Colonic mucosa (tissue), 4 donors: Measurements from ENCODE around the gene INMT. TPM values are rescaled to one million over a fixed set of nuclear protein-coding genes. Genes with fewer than 3 reads are reported as not detected.

Experiments
- DNase-seq: peaks from one replicate; pipeline ENCODE4 v3.0.0-alpha.2; 2020
- H3K27ac ChIP-seq: fragments of 200-600 bp; one replicate; pipeline ENCODE4 v1.8.0; 2021
- H3K27me3 ChIP-seq: fragments of 200-600 bp; one replicate; pipeline ENCODE4 v1.8.0; 2021
- H3K36me3 ChIP-seq: fragments of 200-600 bp; one replicate; pipeline ENCODE4 v1.8.0; 2021
- H3K4me1 ChIP-seq: fragments of 200-600 bp; one replicate; pipeline ENCODE4 v1.8.0; 2021; ENCODE audit warnings: mild to moderate bottlenecking
- H3K4me3 ChIP-seq: fragments of 200-600 bp; one replicate; pipeline ENCODE4 v1.8.0; 2021
- H3K9ac ChIP-seq, 2 donors: one replicate each; pipeline ENCODE4 v1.7.0; 2013; ENCODE audit warnings: control low read depth in 2 of 2, low read depth in 2 of 2, low read length in 2 of 2
- H3K9me3 ChIP-seq: fragments of 200-600 bp; one replicate; pipeline ENCODE4 v1.8.0; 2021
- intact Hi-C: fragments of 100-400 bp; cut with DNase I; formaldehyde crosslinking; loops from one replicate; pipeline ENCODE4 v1.14.1; 2022
- total RNA-seq, 2 donors: library from RNA; stranded (reverse); fragmentation: NEBNext Ultra II Directional in 1 of 2; extraction: Animal tissue kit (Norgen Biotek cat#: 25700) in 1 of 2; gene quantifications; one replicate each; pipeline ENCODE4 v1.2.1, GENCODE V29; 2021
- TF ChIP-seq, protein P1 (sequence below): fragments of 200-600 bp; IDR thresholded peaks from one replicate; pipeline ENCODE4 v1.8.0; 2022; ENCODE audit warnings: antibody characterized with exemption, mild to moderate bottlenecking
- donor health status: healthy.
- donor health status: DM: no; HTN: no; CAD: no.
- donor health status: DM: no; HTN: no; CAD: no.

INMT gene
- total RNA-seq, 2 donors from 2014 or later: 2.3 to 6.0 TPM

DNA sequence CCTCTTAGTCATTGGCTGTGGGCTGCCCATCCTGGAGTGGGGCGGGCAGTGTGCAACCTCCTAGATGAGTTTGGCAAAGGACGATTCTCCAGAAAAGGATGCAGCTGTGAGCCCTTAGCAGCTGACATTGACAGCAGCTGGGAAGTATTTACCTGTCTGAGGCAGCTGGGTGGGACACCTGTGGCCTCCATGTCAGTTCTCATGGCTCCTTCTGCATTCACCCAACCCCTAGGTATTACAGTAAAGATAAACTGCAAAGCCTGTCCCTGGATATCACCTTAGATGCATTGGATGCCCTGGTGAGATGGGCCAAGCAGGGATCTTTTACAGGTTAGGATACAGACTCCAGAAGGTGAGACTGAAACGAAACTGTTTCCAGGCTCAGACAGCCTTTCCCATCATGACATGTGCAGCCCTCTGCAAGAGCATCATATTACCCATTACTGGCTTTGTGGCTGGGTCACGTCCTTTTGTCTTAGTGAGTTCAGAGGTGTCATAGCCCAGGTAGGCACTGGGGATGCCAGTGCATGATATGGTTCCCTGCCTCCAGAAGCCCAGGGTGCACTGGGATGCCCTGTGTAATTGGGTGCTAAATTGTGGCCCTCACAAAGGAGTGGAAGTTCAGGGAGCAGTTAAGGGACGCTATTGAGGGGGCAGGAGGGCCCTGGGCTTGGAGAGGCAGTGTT, 48.2 kb downstream of the INMT start:
- H3K9ac ChIP-seq: no peak overlapping the region
- intact Hi-C loops: loop anchor here (2.0 to 5.0 kb wide), 2 partner anchors 177 to 322 kb away; no protein-coding TSS in a partner anchor
- peaks cover 4% of the 10 kb centered on the region for H3K4me1 ChIP-seq
- TF ChIP-seq, protein P1, sequence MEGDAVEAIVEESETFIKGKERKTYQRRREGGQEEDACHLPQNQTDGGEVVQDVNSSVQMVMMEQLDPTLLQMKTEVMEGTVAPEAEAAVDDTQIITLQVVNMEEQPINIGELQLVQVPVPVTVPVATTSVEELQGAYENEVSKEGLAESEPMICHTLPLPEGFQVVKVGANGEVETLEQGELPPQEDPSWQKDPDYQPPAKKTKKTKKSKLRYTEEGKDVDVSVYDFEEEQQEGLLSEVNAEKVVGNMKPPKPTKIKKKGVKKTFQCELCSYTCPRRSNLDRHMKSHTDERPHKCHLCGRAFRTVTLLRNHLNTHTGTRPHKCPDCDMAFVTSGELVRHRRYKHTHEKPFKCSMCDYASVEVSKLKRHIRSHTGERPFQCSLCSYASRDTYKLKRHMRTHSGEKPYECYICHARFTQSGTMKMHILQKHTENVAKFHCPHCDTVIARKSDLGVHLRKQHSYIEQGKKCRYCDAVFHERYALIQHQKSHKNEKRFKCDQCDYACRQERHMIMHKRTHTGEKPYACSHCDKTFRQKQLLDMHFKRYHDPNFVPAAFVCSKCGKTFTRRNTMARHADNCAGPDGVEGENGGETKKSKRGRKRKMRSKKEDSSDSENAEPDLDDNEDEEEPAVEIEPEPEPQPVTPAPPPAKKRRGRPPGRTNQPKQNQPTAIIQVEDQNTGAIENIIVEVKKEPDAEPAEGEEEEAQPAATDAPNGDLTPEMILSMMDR: no peak
- DNase-seq: no peak
- H3K4me3 ChIP-seq: no peak overlapping the region
- H3K9me3 ChIP-seq: no peaks in the 10 kb centered on the region
- H3K36me3 ChIP-seq: no peaks in the 10 kb centered on the region
- H3K27ac ChIP-seq: no peak overlapping the region
- H3K27me3 ChIP-seq: no peaks in the 10 kb centered on the region

DNA sequence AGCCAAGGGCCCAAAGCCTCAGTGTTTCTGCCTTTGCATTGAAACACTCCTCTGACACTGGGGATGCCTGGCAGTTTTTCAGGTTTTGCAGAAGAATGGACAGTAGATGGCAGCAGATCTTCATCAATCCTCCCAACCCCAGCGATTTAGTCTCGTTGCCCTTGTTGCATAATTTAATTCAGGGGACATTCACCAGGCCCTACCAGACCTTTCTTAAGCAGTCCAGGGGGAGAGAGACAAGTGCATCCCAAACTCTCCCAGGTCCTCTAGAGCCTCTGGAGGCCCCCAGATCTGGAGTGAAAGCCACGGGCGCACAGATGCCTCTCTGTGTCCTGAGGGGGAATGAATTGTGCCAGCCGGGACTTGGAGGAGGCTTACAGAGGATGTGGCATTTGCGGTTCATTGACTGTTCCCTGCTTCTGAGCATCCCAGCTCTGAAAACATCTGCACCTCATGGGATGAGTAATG, 48.9 kb downstream of the INMT start:
- Histone ChIP-seq H3K4me1 (peaks cover 4% of the 10 kb centered on the region), H3K9ac (no peak overlapping the region), H3K27me3 (no peaks in the 10 kb centered on the region), H3K36me3 (no peaks in the 10 kb centered on the region), H3K9me3 (no peaks in the 10 kb centered on the region), H3K4me3 (no peak overlapping the region), H3K27ac (no peak overlapping the region)
- TF ChIP-seq, protein P1: peak; percentile 65
- intact Hi-C loops: loop anchor here (2.0 to 5.0 kb wide), 2 partner anchors 176 to 321 kb away; no protein-coding TSS in a partner anchor
- peak; percentile 61 for DNase-seq

DNA sequence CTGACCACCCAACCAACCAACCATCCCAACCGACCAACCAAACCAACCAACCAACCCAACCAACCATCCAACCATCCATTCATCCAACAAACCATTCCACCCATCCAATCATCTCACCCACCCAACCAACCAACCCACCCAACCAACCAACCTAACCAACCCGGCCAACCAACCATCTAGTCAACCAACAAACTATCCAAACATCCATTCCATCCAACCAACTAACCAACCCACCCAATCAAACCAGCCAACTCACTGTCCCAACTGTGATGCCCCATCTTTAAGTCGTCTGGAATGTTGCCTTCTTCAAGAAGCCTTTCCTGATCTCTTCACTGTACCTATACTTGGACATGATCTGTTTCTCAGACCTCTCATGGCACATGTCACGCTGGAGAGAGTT, 50.9 kb downstream of the INMT start:
- H3K27me3 ChIP-seq: no peaks in the 10 kb centered on the region
- intact Hi-C loops: loop anchor here (5.0 kb wide), 1 partner anchor 319 kb away; no protein-coding TSS in a partner anchor
- H3K9ac ChIP-seq: no peak overlapping the region
- H3K9me3 ChIP-seq: no peaks in the 10 kb centered on the region
- H3K4me1 ChIP-seq: no peaks in the 10 kb centered on the region
- DNase-seq: no peak
- H3K27ac ChIP-seq: no peak overlapping the region
- H3K36me3 ChIP-seq: no peaks in the 10 kb centered on the region
- H3K4me3 ChIP-seq: no peak overlapping the region
- TF ChIP-seq, protein P1: no peak

DNA sequence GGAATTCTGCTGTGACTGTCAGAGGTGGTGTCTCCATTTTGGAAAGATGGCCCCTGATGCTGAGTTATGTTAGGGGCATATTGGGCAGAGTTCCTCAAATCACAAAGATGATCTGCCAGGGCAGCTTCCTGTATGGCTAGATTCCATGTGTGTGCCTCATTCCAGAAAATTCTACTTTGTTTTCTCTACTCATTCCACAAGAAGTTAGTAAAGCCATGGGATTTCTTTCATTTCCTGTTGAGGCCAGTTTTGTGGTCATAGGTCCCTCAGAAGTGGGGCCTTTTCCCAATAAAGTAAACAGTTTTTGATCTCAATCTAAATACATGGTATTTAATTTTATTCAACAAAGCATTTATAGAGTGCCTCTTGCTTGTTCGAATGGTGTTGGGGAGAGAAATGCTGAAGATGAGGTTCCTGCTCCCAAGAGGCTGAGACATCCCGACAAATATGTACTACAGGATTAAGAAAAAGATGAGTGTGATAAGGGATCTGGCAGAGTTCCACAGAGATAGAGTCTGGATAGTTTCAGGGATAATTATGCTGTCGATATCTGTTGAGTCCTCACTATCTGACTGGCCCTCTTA, 52.2 kb downstream of the INMT start:
- Histone ChIP-seq H3K4me3 (no peak overlapping the region), H3K27me3 (no peaks in the 10 kb centered on the region), H3K36me3 (no peaks in the 10 kb centered on the region), H3K4me1 (no peaks in the 10 kb centered on the region), H3K9ac (no peak overlapping the region), H3K27ac (no peak overlapping the region), H3K9me3 (no peaks in the 10 kb centered on the region)
- TF ChIP-seq, protein P1: no peak
- intact Hi-C loops: loop anchor here (5.0 kb wide), 1 partner anchor 318 kb away; no protein-coding TSS in a partner anchor
- no peak for DNase-seq

DNA sequence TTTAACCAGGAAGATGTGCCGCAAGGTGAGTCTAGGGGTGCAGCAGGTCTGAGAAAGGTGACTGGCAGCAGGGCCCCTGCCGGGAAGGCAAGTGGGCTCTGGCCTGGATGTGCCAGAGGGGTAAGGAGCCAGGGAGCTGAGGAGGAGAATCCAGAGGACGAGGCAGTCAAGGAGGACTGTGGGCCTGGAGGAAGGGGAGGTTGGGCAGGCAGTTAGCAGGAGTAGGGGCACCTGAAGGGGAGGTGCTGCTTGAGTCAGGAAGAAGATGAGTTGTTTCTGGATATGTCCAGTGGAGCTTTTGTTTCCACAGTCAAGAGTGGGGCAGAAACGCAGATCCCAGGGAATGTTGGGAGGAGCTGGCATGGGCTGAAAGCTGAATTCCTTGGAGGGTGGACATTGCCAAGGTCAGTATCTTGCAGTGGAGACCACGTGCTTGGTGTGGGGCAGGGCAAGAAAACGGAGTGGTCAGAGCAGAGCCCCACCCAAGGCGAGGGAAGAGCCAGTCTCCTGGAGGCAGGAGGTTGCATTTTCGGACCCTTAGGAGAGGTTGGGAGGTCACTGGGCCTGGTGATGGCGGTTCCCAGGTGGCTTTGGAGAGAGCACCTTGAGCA, 53.3 kb downstream of the INMT start:
- intact Hi-C loops: no loop called here
- Histone ChIP-seq H3K4me1 (no peaks in the 10 kb centered on the region), H3K4me3 (no peak overlapping the region), H3K9me3 (no peaks in the 10 kb centered on the region), H3K27me3 (no peaks in the 10 kb centered on the region), H3K9ac (no peak overlapping the region), H3K27ac (no peak overlapping the region), H3K36me3 (no peaks in the 10 kb centered on the region)
- TF ChIP-seq, protein P1: no peak
- DNase-seq: no peak
